Central memory CD8-positive, alpha-beta T cell (primary cell): ENCODE measurements around the gene RPL10.
A peak's percentile ranks its signal among the peaks of the same experiment; 100 is the strongest.

Experiments used
- ATAC-seq: fragments of 150-1000 bp; cut with Tn5 transposase; replicated peaks from 2 replicates; pipeline ENCODE4 v1.10.0; 2022; ENCODE audit warnings: mild to moderate bottlenecking, moderate FRiP score, moderate number of reproducible peaks; ENCODE audit not compliant: poor library complexity, severe bottlenecking; ENCODE audit errors: extremely low read depth
- DNase-seq, 2 donors: peaks; one replicate each; pipeline ENCODE4 v3.0.0; 2021; ENCODE audit warnings: low spot score in 2 of 2
- H3K27ac Mint-ChIP-seq: one replicate; pipeline ENCODE4 v1.8.0; 2022; ENCODE audit warnings: low read depth, mild to moderate bottlenecking, moderate library complexity, mixed read lengths
- H3K27me3 Mint-ChIP-seq: one replicate; pipeline ENCODE4 v1.8.0; 2022; ENCODE audit warnings: mixed read lengths
- H3K36me3 Mint-ChIP-seq: one replicate; pipeline ENCODE4 v1.8.0; 2022; ENCODE audit warnings: mild to moderate bottlenecking, moderate library complexity, mixed read lengths; ENCODE audit not compliant: insufficient read depth
- H3K4me1 Mint-ChIP-seq: one replicate; pipeline ENCODE4 v1.8.0; 2022; ENCODE audit warnings: mixed read lengths
- H3K4me3 Mint-ChIP-seq: one replicate; pipeline ENCODE4 v1.8.0; 2022; ENCODE audit warnings: mild to moderate bottlenecking, moderate library complexity, mixed read lengths
- H3K9me3 Mint-ChIP-seq: one replicate; pipeline ENCODE4 v1.8.0; 2022; ENCODE audit warnings: mixed read lengths

RPL10 gene

GRCh38 chrX:154419688-154420401 is 21.7 kb downstream of the RPL10 start:
- DNase-seq (no peak), ATAC-seq (no peak)
- peaks cover 10% of the 10 kb centered on the region for H3K36me3 Mint-ChIP-seq
- no peaks in the 10 kb centered on the region for H3K27me3 Mint-ChIP-seq
- no peaks in the 10 kb centered on the region for H3K4me1 Mint-ChIP-seq
- H3K4me3 Mint-ChIP-seq = no peak overlapping the region
- H3K27ac Mint-ChIP-seq = no peak overlapping the region
- no peaks in the 10 kb centered on the region for H3K9me3 Mint-ChIP-seq

- ATAC-seq (no peak), DNase-seq (no peak)
- Mint-ChIP-seq H3K27me3 (no peaks in the 10 kb centered on the region), H3K4me3 (no peak overlapping the region), H3K36me3 (peaks cover 10% of the 10 kb centered on the region), H3K4me1 (no peaks in the 10 kb centered on the region), H3K9me3 (no peaks in the 10 kb centered on the region), H3K27ac (no peak overlapping the region)
Measured at GRCh38 chrX:154420402-154420756, 22.2 kb downstream of the RPL10 start.

- no peak for DNase-seq
- Mint-ChIP-seq H3K27ac (no peak overlapping the region), H3K4me3 (no peak overlapping the region), H3K4me1 (peaks cover 25% of the 10 kb centered on the region), H3K36me3 (peaks cover 4% of the 10 kb centered on the region), H3K9me3 (no peaks in the 10 kb centered on the region), H3K27me3 (no peaks in the 10 kb centered on the region)
- ATAC-seq = no peak
Measured at GRCh38 chrX:154426916-154427770, 29.0 kb downstream of the RPL10 start.

- Mint-ChIP-seq H3K9me3 (no peaks in the 10 kb centered on the region), H3K27me3 (no peaks in the 10 kb centered on the region), H3K4me3 (peak within 1 kb of the TSS; percentile 77), H3K4me1 (peaks cover 25% of the 10 kb centered on the region), H3K36me3 (peaks cover 6% of the 10 kb centered on the region), H3K27ac (peak within 1 kb of the TSS; percentile 78)
- ATAC-seq = peak; percentile 98
- peak; percentile 65 to 80 for DNase-seq
Measured at GRCh38 chrX:154428176-154429171, 30.3 kb downstream of the RPL10 start, which contains the start of gene ATP6AP1. TSS of gene ATP6AP1 (plus strand) at chrX:154428677. CDS start at chrX:154428693, 16 bp downstream.

- H3K27me3 Mint-ChIP-seq = no peaks in the 10 kb centered on the region
- peak overlapping the region; percentile 77 for H3K4me3 Mint-ChIP-seq
- no peaks in the 10 kb centered on the region for H3K9me3 Mint-ChIP-seq
- DNase-seq (no peak), ATAC-seq (no peak)
- H3K27ac Mint-ChIP-seq = no peak overlapping the region
- peaks cover 6% of the 10 kb centered on the region for H3K36me3 Mint-ChIP-seq
- H3K4me1 Mint-ChIP-seq = peaks cover 25% of the 10 kb centered on the region
Measured at GRCh38 chrX:154429711-154430110, 31.5 kb downstream of the RPL10 start.

GRCh38 chrX:154430479-154430878 is 32.3 kb downstream of the RPL10 start:
- no peaks in the 10 kb centered on the region for H3K27me3 Mint-ChIP-seq
- no peak overlapping the region for H3K4me3 Mint-ChIP-seq
- H3K4me1 Mint-ChIP-seq = peaks cover 25% of the 10 kb centered on the region
- DNase-seq (no peak), ATAC-seq (no peak)
- H3K9me3 Mint-ChIP-seq = no peaks in the 10 kb centered on the region
- no peak overlapping the region for H3K27ac Mint-ChIP-seq
- peaks cover 10% of the 10 kb centered on the region for H3K36me3 Mint-ChIP-seq

- no peaks in the 10 kb centered on the region for H3K27me3 Mint-ChIP-seq
- DNase-seq (no peak), ATAC-seq (no peak)
- no peak overlapping the region for H3K27ac Mint-ChIP-seq
- H3K9me3 Mint-ChIP-seq = no peaks in the 10 kb centered on the region
- H3K4me3 Mint-ChIP-seq = no peak overlapping the region
- H3K4me1 Mint-ChIP-seq = peaks cover 28% of the 10 kb centered on the region
- peaks cover 10% of the 10 kb centered on the region for H3K36me3 Mint-ChIP-seq
Measured at GRCh38 chrX:154430916-154431315, 32.7 kb downstream of the RPL10 start.

- ATAC-seq (no peak), DNase-seq (no peak)
- peaks cover 32% of the 10 kb centered on the region for H3K4me1 Mint-ChIP-seq
- H3K9me3 Mint-ChIP-seq = no peaks in the 10 kb centered on the region
- H3K4me3 Mint-ChIP-seq = no peak overlapping the region
- H3K27ac Mint-ChIP-seq = no peak overlapping the region
- H3K36me3 Mint-ChIP-seq = peaks cover 13% of the 10 kb centered on the region
- no peaks in the 10 kb centered on the region for H3K27me3 Mint-ChIP-seq
Measured at GRCh38 chrX:154431341-154431740, 33.2 kb downstream of the RPL10 start.

- Mint-ChIP-seq H3K36me3 (peaks cover 15% of the 10 kb centered on the region), H3K4me3 (no peak overlapping the region), H3K27ac (no peak overlapping the region), H3K27me3 (no peaks in the 10 kb centered on the region), H3K9me3 (no peaks in the 10 kb centered on the region), H3K4me1 (peaks cover 33% of the 10 kb centered on the region)
- no peak for DNase-seq
- ATAC-seq = no peak
Measured at GRCh38 chrX:154432210-154432609, 34.0 kb downstream of the RPL10 start.

- DNase-seq = no peak
- H3K36me3 Mint-ChIP-seq = peaks cover 19% of the 10 kb centered on the region
- no peak overlapping the region for H3K4me3 Mint-ChIP-seq
- H3K9me3 Mint-ChIP-seq = no peaks in the 10 kb centered on the region
- peaks cover 35% of the 10 kb centered on the region for H3K4me1 Mint-ChIP-seq
- no peak overlapping the region for H3K27ac Mint-ChIP-seq
- ATAC-seq = no peak
- no peaks in the 10 kb centered on the region for H3K27me3 Mint-ChIP-seq
Measured at GRCh38 chrX:154433605-154434004, 35.4 kb downstream of the RPL10 start.

GRCh38 chrX:154434394-154435168 is 36.4 kb downstream of the RPL10 start:
- ATAC-seq = no peak
- Mint-ChIP-seq H3K9me3 (no peaks in the 10 kb centered on the region), H3K4me1 (peaks cover 34% of the 10 kb centered on the region), H3K27ac (no peak overlapping the region), H3K4me3 (no peak overlapping the region), H3K27me3 (no peaks in the 10 kb centered on the region), H3K36me3 (peaks cover 22% of the 10 kb centered on the region)
- DNase-seq = no peak
